WTC11 (cell line): ENCODE data around the gene NUDT22. TPM values are rescaled to one million over a fixed set of nuclear protein-coding genes. Genes with fewer than 3 reads are reported as not detected.
A peak's percentile ranks its signal among the peaks of the same experiment; 100 is the strongest.

Source experiments
- ATAC-seq: fragments of 200-7000 bp; cut with Tn5 transposase; 2 replicates; pipeline ENCODE4 v1.10.0; 2021; ENCODE audit warnings: mild to moderate bottlenecking, moderate library complexity
- CTCF ChIA-PET: fragments of 300-600 bp; sonication (Branson Sonifier 250); formaldehyde crosslinking; loops from one replicate; lab custom pipeline; 2021; ENCODE audit warnings: antibody characterized with exemption; lab: Charles Lee
- POLR2A ChIA-PET: fragments of 350-600 bp; sonication (Branson Sonifier 250); formaldehyde crosslinking; loops from one replicate; lab custom pipeline; 2021; ENCODE audit warnings: antibody characterized with exemption; lab: Charles Lee
- DNase-seq: peaks from one replicate; pipeline ENCODE4 v3.0.0; 2021; ENCODE audit warnings: low spot score
- H3K27ac Mint-ChIP-seq: 2 replicates; pipeline ENCODE4 v1.8.0; 2021; ENCODE audit warnings: mixed read lengths
- H3K27me3 Mint-ChIP-seq: 2 replicates; pipeline ENCODE4 v1.8.0; 2021; ENCODE audit warnings: low read depth, mild to moderate bottlenecking, moderate library complexity, mixed read lengths
- H3K36me3 Mint-ChIP-seq: 2 replicates; pipeline ENCODE4 v1.8.0; 2021; ENCODE audit warnings: mixed read lengths
- H3K4me1 Mint-ChIP-seq: 2 replicates; pipeline ENCODE4 v1.8.0; 2022; ENCODE audit warnings: mixed read lengths
- H3K4me3 Mint-ChIP-seq: 2 replicates; pipeline ENCODE4 v1.8.0; 2021; ENCODE audit warnings: mild to moderate bottlenecking, moderate library complexity, mixed read lengths
- H3K9me3 Mint-ChIP-seq: 2 replicates; pipeline ENCODE4 v1.8.0; 2021; ENCODE audit warnings: mixed read lengths
- ELF4 ChIP-seq: sonication (generic); formaldehyde crosslinking; IDR thresholded peaks from 2 replicates; pipeline ENCODE4 v1.8.1; 2022; ENCODE audit warnings: low read depth, mild to moderate bottlenecking, moderate library complexity, missing genetic modification reagents
- ETV6 ChIP-seq: sonication (generic); formaldehyde crosslinking; IDR thresholded peaks from 2 replicates; pipeline ENCODE4 v1.8.1; 2022; ENCODE audit warnings: mild to moderate bottlenecking, missing genetic modification reagents
- FOXP1 ChIP-seq: sonication (generic); formaldehyde crosslinking; IDR thresholded peaks from 2 replicates; pipeline ENCODE4 v1.8.0; 2022; ENCODE audit warnings: missing genetic modification reagents, mild to moderate bottlenecking, moderate library complexity, borderline replicate concordance
- IRF2 ChIP-seq: sonication (generic); formaldehyde crosslinking; IDR thresholded peaks from 2 replicates; pipeline ENCODE4 v1.8.0; 2022; ENCODE audit warnings: low read depth, missing genetic modification reagents, borderline replicate concordance
- MYBL2 ChIP-seq: sonication (generic); formaldehyde crosslinking; IDR thresholded peaks from 2 replicates; pipeline ENCODE4 v1.8.1; 2023; ENCODE audit warnings: mild to moderate bottlenecking, moderate library complexity, missing genetic modification reagents
- NFYB ChIP-seq: sonication (generic); formaldehyde crosslinking; conservative IDR thresholded peaks from 2 replicates; pipeline ENCODE4 v1.8.0; 2022; ENCODE audit warnings: low read depth, missing genetic modification reagents
- NR3C1 ChIP-seq: sonication (generic); formaldehyde crosslinking; conservative IDR thresholded peaks from 2 replicates; pipeline ENCODE4 v1.8.1; 2023; ENCODE audit warnings: low read depth, mild to moderate bottlenecking, missing genetic modification reagents
- ZNF121 ChIP-seq: sonication (generic); formaldehyde crosslinking; IDR thresholded peaks from 2 replicates; pipeline ENCODE4 v1.8.0; 2023; ENCODE audit warnings: missing genetic modification reagents
- ZNF423 ChIP-seq: fragments of 250-450 bp; sonication (Bioruptor Pico); IDR thresholded peaks from 2 replicates; pipeline ENCODE4 v2.1.2; 2022; ENCODE audit warnings: mild to moderate bottlenecking, moderate library complexity
- ZNF425 ChIP-seq: fragments of 250-450 bp; sonication (Bioruptor Pico); conservative IDR thresholded peaks from 2 replicates; pipeline ENCODE4 v1.9.0; 2021; ENCODE audit warnings: mild to moderate bottlenecking
- ZNF532 ChIP-seq: fragments of 250-450 bp; sonication (Bioruptor Pico); IDR thresholded peaks from 2 replicates; pipeline ENCODE4 v1.9.0; 2021; ENCODE audit warnings: mild to moderate bottlenecking, borderline replicate concordance
- ZSCAN18 ChIP-seq: fragments of 250-450 bp; sonication (Bioruptor Pico); IDR thresholded peaks from 2 replicates; pipeline ENCODE4 v2.1.2; 2022; ENCODE audit warnings: mild to moderate bottlenecking, moderate library complexity
- total RNA-seq: library from RNA; stranded (reverse); gene quantifications from 3 replicates; pipeline ENCODE4 v1.2.3, GENCODE V29; 2021
- TF ChIP-seq, protein P1 (sequence below): sonication (generic); formaldehyde crosslinking; IDR thresholded peaks from 2 replicates; pipeline ENCODE4 v1.8.1; 2023; ENCODE audit warnings: mild to moderate bottlenecking, moderate library complexity, missing genetic modification reagents
- TF ChIP-seq, protein P2 (sequence below): sonication (generic); formaldehyde crosslinking; IDR thresholded peaks from 2 replicates; pipeline ENCODE4 v1.8.0; 2022; ENCODE audit warnings: mild to moderate bottlenecking, missing genetic modification reagents
- TF ChIP-seq, protein P3 (sequence below): sonication (generic); formaldehyde crosslinking; IDR thresholded peaks from 2 replicates; pipeline ENCODE4 v1.8.0; 2022; ENCODE audit warnings: mild to moderate bottlenecking, missing genetic modification reagents
- TF ChIP-seq, protein P4 (sequence below): sonication (generic); formaldehyde crosslinking; IDR thresholded peaks from 2 replicates; pipeline ENCODE4 v1.8.1; 2022; ENCODE audit warnings: mild to moderate bottlenecking, missing genetic modification reagents, moderate library complexity, borderline replicate concordance

The NUDT22 gene
- total RNA-seq, 1 experiment from 2014 or later, result 64.4 TPM

GRCh38 chr11:64247729-64248531, 21.9 kb downstream of the NUDT22 start:
- no peak for ATAC-seq
- H3K4me3 Mint-ChIP-seq, result peak overlapping the region; percentile 88
- ChIA-PET CTCF (interaction anchor here (0.8 to 5.3 kb wide), 11 partner anchors 13 to 457 kb away, joined by 3 to 75 read pairs (median 7); partner anchors contain the start of genes CATSPERZ, ESRRA, FERMT3 and STIP1), POLR2A (interaction anchor here (1.0 to 1.5 kb wide), 5 partner anchors 20 to 329 kb away, joined by 3 to 6 read pairs (median 4); partner anchors contain the start of genes NUDT22 and TRPT1)
- H3K36me3 Mint-ChIP-seq, result peaks cover 8% of the 10 kb centered on the region
- TF ChIP-seq ZNF423 (CRISPR knock-in tag), result no peak
- TF ChIP-seq, protein P1, sequence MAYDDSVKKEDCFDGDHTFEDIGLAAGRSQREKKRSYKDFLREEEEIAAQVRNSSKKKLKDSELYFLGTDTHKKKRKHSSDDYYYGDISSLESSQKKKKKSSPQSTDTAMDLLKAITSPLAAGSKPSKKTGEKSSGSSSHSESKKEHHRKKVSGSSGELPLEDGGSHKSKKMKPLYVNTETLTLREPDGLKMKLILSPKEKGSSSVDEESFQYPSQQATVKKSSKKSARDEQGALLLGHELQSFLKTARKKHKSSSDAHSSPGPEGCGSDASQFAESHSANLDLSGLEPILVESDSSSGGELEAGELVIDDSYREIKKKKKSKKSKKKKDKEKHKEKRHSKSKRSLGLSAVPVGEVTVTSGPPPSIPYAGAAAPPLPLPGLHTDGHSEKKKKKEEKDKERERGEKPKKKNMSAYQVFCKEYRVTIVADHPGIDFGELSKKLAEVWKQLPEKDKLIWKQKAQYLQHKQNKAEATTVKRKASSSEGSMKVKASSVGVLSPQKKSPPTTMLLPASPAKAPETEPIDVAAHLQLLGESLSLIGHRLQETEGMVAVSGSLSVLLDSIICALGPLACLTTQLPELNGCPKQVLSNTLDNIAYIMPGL (CRISPR knock-in tag), result 0 out of 2 replicates have a peak, but pooled peaks have one; percentile 18
- H3K9me3 Mint-ChIP-seq, result no peaks in the 10 kb centered on the region
- H3K4me1 Mint-ChIP-seq, result peaks cover 44% of the 10 kb centered on the region
- peak overlapping the region; percentile 93 for H3K27ac Mint-ChIP-seq
- H3K27me3 Mint-ChIP-seq, result no peaks in the 10 kb centered on the region
- no peak for DNase-seq

GRCh38 chr11:64248578-64248977, 22.5 kb downstream of the NUDT22 start:
- ChIA-PET CTCF (interaction anchor here (0.5 to 5.3 kb wide), 12 partner anchors 13 to 456 kb away, joined by 3 to 75 read pairs (median 6); partner anchors contain the start of genes CATSPERZ, FERMT3, STIP1 and VEGFB), POLR2A (interaction anchor here (0.6 to 1.0 kb wide), 3 partner anchors 19 to 259 kb away, joined by 4 to 7 read pairs (median 6); no protein-coding TSS in a partner anchor)
- Mint-ChIP-seq H3K4me3 (peak overlapping the region; percentile 88), H3K36me3 (peaks cover 4% of the 10 kb centered on the region; the same call in 1 of the 2 replicates), H3K27ac (peak overlapping the region; percentile 97), H3K9me3 (no peaks in the 10 kb centered on the region), H3K27me3 (no peaks in the 10 kb centered on the region), H3K4me1 (peaks cover 45% of the 10 kb centered on the region)
- DNase-seq (peak; percentile 62), ATAC-seq (peak; percentile 35)
- TF ChIP-seq ZNF121 (CRISPR knock-in tag) (0 out of 2 replicates have a peak, but pooled peaks have one; percentile 43), IRF2 (no peak), ETV6 (CRISPR knock-in tag) (0 out of 2 replicates have a peak, but pooled peaks have one; percentile 27)
- TF ChIP-seq, protein P2, sequence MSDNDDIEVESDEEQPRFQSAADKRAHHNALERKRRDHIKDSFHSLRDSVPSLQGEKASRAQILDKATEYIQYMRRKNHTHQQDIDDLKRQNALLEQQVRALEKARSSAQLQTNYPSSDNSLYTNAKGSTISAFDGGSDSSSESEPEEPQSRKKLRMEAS (CRISPR knock-in tag), result no peak

DNA sequence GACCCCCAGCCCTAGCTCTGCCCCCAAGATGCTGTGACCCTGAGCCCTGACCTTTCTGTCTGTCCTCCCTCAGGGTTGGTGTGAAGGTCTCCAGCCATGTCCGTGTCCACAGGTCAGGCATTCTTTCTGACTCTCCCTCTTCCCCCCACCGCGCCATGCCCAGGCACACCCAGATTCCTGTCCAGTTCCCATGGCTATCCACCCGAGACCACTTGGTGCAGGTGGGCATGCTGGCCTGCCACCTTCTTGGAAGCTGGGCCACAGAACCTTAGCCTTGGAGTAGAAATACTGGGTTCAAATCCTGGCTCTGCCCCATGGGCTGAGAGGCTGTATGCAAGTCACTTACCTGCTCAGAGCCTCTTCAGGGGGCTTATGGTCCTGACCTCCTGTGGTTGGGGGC, 23.0 kb downstream of the NUDT22 start:
- Mint-ChIP-seq H3K9me3 (no peaks in the 10 kb centered on the region), H3K36me3 (no peaks in the 10 kb centered on the region), H3K4me3 (peak overlapping the region; percentile 88), H3K27ac (peak overlapping the region; percentile 97), H3K4me1 (peaks cover 45% of the 10 kb centered on the region), H3K27me3 (no peaks in the 10 kb centered on the region)
- DNase-seq, result no peak
- ATAC-seq, result no peak
- POLR2A ChIA-PET, result interaction anchor here (0.6 to 3.7 kb wide), 5 partner anchors 8 to 260 kb away, joined by 4 to 25 read pairs (median 7); partner anchors contain the start of gene FKBP2
- CTCF ChIA-PET, result interaction anchor here (0.5 to 5.3 kb wide), 16 partner anchors 7 to 271 kb away, joined by 3 to 75 read pairs (median 20); partner anchors contain the start of genes CATSPERZ, DNAJC4, ESRRA and FERMT3
- no peak for TF ChIP-seq ZNF425 (CRISPR knock-in tag)
- TF ChIP-seq ZSCAN18, result no peak
- TF ChIP-seq, protein P3, sequence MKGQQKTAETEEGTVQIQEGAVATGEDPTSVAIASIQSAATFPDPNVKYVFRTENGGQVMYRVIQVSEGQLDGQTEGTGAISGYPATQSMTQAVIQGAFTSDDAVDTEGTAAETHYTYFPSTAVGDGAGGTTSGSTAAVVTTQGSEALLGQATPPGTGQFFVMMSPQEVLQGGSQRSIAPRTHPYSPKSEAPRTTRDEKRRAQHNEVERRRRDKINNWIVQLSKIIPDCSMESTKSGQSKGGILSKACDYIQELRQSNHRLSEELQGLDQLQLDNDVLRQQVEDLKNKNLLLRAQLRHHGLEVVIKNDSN (CRISPR knock-in tag), result no peak
- no peak for TF ChIP-seq MYBL2 (CRISPR knock-in tag)
- TF ChIP-seq ZNF532 (CRISPR knock-in tag), result no peak
- no peak for TF ChIP-seq NR3C1 (CRISPR knock-in tag)
- TF ChIP-seq ELF4 (CRISPR knock-in tag), result no peak
- TF ChIP-seq FOXP1, result no peak
- TF ChIP-seq NFYB (CRISPR knock-in tag), result no peak
- TF ChIP-seq, protein P4, sequence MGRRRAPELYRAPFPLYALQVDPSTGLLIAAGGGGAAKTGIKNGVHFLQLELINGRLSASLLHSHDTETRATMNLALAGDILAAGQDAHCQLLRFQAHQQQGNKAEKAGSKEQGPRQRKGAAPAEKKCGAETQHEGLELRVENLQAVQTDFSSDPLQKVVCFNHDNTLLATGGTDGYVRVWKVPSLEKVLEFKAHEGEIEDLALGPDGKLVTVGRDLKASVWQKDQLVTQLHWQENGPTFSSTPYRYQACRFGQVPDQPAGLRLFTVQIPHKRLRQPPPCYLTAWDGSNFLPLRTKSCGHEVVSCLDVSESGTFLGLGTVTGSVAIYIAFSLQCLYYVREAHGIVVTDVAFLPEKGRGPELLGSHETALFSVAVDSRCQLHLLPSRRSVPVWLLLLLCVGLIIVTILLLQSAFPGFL, result no peak
